Measurements from ENCODE around the gene CALCA. TPM values are rescaled to one million over a fixed set of nuclear protein-coding genes. Genes with fewer than 3 reads are reported as not detected.

The CALCA gene
- polyA plus RNA-seq, 4 donors: 0.18 to 0.27 TPM; not detected in 2

- Histone ChIP-seq H3K9me3 (ENCODE audit: control insufficient read depth in 2 of 2, insufficient read depth in 1 of 2, low read depth in 1 of 2, low read length in 1 of 2) (no peaks in the 10 kb centered on the region), H3K4me1 (ENCODE audit: control insufficient read depth in 3 of 3, insufficient read depth in 2 of 3, low read depth in 1 of 3, low read length in 2 of 3) (no peaks in the 10 kb centered on the region), H3K36me3 (ENCODE audit: control insufficient read depth in 3 of 3, insufficient read depth in 2 of 3, low read depth in 1 of 3, low read length in 3 of 3) (no peaks in the 10 kb centered on the region), H3K27me3 (ENCODE audit: control insufficient read depth in 3 of 3, insufficient read depth in 3 of 3, low read length in 3 of 3) (peaks cover 0 to 3% (median 0%) of the 10 kb centered on the region in 3 donors), H3K4me3 (ENCODE audit: low read depth in 1 of 3, low read length in 3 of 3) (no peak overlapping the region), H3K27ac (ENCODE audit: low read depth in 1 of 3, low read length in 2 of 3) (no peak overlapping the region)
- FAIRE-seq (no peak), DNase-seq (no peak)
These were observed 45.0 kb downstream of the CALCA start for GRCh38 chr11:14927146-14927545.

- Histone ChIP-seq H3K27me3 (ENCODE audit: control insufficient read depth in 3 of 3, insufficient read depth in 3 of 3, low read length in 3 of 3) (peaks cover 0 to 3% (median 0%) of the 10 kb centered on the region in 3 donors), H3K27ac (ENCODE audit: low read depth in 1 of 3, low read length in 2 of 3) (no peak overlapping the region), H3K36me3 (ENCODE audit: control insufficient read depth in 3 of 3, insufficient read depth in 2 of 3, low read depth in 1 of 3, low read length in 3 of 3) (no peaks in the 10 kb centered on the region), H3K9me3 (ENCODE audit: control insufficient read depth in 2 of 2, insufficient read depth in 1 of 2, low read depth in 1 of 2, low read length in 1 of 2) (no peaks in the 10 kb centered on the region), H3K4me1 (ENCODE audit: control insufficient read depth in 3 of 3, insufficient read depth in 2 of 3, low read depth in 1 of 3, low read length in 2 of 3) (no peaks in the 10 kb centered on the region), H3K4me3 (ENCODE audit: low read depth in 1 of 3, low read length in 3 of 3) (no peak overlapping the region)
- WGBS, 3 donors: 81 to 87% (median 83%) methylated on average over 3 of the region's 3 CpGs
- DNase-seq (no peak), FAIRE-seq (no peak)
These were observed 47.8 kb downstream of the CALCA start for GRCh38 chr11:14924318-14924717.

Other genes starting within 250 kb of the CALCA start
- gene CYP2R1, start 80.1 kb downstream of the CALCA start, polyA plus RNA-seq: 10 to 100 TPM; 13.2 to 53.2 (median 25.8) TPM
- 1 to 10 TPM in 1 of 4 donors, under 1 TPM in 1, not detected in 2; 0.09 to 4.4 TPM for gene CALCB, start 101.2 kb upstream of the CALCA start, polyA plus RNA-seq
- gene INSC, start 142.6 kb upstream of the CALCA start, polyA plus RNA-seq: 1 to 10 TPM in 3 of 4 donors, not detected in 1; 1.4 to 3.8 (median 1.9) TPM

Measured in small intestine (tissue), 7 donors.